Activated naive CD8-positive, alpha-beta T cell treated with anti-CD3 and anti-CD28 coated beads, Interleukin-2, amount 50 U/mL, for 16 hours (primary cell): ENCODE measurements around the gene RRP1.

Experiments used
- DNase-seq: peaks from one replicate; pipeline ENCODE4 v3.0.0-alpha.2; 2020; ENCODE audit warnings: low read depth, low spot score

Gene RRP1

GRCh38 chr21:43800566-43800965 lies 11.2 kb downstream of the RRP1 start:
- DNase-seq: no peak

GRCh38 chr21:43801006-43801783 lies 11.8 kb downstream of the RRP1 start:
- no peak for DNase-seq

- no peak for DNase-seq
Measured at GRCh38 chr21:43802713-43803313, 13.4 kb downstream of the RRP1 start.

GRCh38 chr21:43803558-43804300 lies 14.4 kb downstream of the RRP1 start:
- no peak for DNase-seq

- no peak for DNase-seq
Measured at GRCh38 chr21:43805275-43805800, 16.0 kb downstream of the RRP1 start.

GRCh38 chr21:43806017-43806710 lies 16.8 kb downstream of the RRP1 start:
- no peak for DNase-seq

- DNase-seq: no peak
Measured at GRCh38 chr21:43808367-43808766, 19.0 kb downstream of the RRP1 start.

GRCh38 chr21:43808832-43809251 lies 19.5 kb downstream of the RRP1 start:
- no peak for DNase-seq

- no peak for DNase-seq
Measured at GRCh38 chr21:43809346-43809799, 20.0 kb downstream of the RRP1 start.

- DNase-seq: no peak
Measured at GRCh38 chr21:43809853-43810504, 20.6 kb downstream of the RRP1 start.

- peak; percentile 81 for DNase-seq
Measured at GRCh38 chr21:43810505-43811261, 21.3 kb downstream of the RRP1 start.

GRCh38 chr21:43811262-43812105 lies 22.1 kb downstream of the RRP1 start:
- DNase-seq: no peak

GRCh38 chr21:43812139-43812821 lies 22.9 kb downstream of the RRP1 start:
- no peak for DNase-seq

GRCh38 chr21:43812957-43813655 lies 23.7 kb downstream of the RRP1 start:
- DNase-seq: no peak

- DNase-seq: no peak
Measured at GRCh38 chr21:43813656-43813980, 24.2 kb downstream of the RRP1 start.

- no peak for DNase-seq
Measured at GRCh38 chr21:43814215-43815106, 25.1 kb downstream of the RRP1 start.

- no peak for DNase-seq
Measured at GRCh38 chr21:43815107-43815613, 25.8 kb downstream of the RRP1 start.
